ENCODE results near the gene BPIFB6.

The BPIFB6 gene

DNA sequence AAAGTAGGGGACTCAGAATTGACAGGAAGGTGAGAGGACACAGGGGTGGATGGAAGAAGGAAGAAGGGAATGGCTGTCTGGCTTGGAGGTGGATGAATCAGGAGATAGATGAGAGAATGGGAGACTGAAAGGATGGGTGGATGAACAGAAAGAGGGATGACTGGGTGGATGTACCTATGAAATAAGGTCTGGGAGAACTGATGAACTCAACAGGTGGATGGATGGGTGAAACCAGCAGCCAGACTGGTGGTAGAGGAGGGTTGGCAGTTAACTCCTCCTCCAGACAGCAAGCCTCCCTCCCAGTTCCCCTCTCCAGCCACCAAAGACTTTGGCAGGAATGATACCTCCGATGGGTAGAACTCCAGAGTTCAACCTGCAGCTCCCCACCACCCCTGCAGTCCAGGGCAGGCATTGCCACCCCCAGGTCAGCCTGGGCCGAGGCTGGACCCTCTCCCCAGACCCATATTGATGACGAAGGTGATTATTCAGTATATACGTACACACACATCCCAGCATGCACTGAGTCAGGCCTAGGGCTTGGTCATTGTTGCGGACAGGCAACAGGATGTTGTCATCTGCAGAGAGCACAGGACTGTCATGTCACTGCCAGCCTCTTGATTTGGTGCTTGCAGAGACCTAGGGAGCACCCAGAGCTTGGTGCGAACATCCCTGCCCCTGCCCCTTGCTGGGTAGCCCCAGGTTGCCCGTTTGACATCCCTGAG, 29.2 kb upstream of the BPIFB6 start:
- no peak for DNase-seq

DNA sequence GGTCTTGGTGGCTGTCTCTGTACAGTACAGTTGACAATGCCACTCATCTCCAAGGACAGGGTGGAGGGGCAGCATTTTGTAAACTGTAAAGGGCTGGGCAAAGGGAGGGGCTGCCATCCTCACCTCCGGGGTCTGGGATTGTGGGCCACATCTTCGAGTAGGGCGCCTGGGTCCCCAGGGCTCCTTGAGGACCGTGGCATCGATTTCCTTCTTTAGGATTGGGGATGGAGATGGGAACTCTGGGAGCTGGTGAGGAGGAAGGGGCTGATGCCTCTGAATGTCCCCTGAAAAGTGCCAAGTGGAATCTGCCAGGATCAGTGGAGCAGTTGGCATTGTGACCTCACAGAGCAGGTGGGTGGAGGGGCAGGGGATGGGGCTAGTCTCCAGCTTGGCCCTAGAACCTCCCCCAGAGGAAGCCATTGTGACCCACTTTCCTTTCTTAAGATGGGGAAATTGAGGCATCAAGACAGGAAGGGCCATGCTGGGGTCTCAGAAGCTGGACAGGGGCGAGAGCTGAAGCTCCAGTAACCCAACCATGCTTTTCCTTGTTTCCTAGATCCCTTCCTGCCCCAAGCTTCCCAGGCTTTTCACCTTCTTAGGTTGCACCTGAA, 27.2 kb upstream of the BPIFB6 start, which contains the start of gene SUN5:
SUN5 (minus strand) TSS at position 293 of the 611 bp plus-strand sequence; CDS start at position 200, 93 bp downstream.
- DNase-seq: no peak

DNA sequence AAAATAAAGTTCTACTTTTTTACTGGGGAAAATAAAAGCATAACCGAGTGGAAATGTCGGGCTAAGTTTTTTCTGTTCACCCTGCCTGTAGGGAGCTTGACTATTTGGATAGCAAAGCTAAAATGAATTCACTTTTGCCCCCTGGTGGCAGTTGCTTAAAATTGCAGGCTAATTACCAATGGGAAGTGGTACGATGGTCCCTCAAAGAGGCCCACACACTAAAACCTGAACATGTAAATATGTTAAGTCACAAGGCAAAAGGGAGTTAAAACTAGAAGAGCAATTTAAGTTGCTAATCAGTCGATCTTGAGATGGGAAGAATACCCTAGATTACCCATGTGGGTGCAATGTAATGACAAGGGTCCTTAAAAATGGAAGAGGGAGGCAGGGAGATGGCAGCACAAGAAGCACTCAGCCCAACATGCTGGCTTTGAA, 26.3 kb upstream of the BPIFB6 start:
- DNase-seq: peak; percentile 9

DNA sequence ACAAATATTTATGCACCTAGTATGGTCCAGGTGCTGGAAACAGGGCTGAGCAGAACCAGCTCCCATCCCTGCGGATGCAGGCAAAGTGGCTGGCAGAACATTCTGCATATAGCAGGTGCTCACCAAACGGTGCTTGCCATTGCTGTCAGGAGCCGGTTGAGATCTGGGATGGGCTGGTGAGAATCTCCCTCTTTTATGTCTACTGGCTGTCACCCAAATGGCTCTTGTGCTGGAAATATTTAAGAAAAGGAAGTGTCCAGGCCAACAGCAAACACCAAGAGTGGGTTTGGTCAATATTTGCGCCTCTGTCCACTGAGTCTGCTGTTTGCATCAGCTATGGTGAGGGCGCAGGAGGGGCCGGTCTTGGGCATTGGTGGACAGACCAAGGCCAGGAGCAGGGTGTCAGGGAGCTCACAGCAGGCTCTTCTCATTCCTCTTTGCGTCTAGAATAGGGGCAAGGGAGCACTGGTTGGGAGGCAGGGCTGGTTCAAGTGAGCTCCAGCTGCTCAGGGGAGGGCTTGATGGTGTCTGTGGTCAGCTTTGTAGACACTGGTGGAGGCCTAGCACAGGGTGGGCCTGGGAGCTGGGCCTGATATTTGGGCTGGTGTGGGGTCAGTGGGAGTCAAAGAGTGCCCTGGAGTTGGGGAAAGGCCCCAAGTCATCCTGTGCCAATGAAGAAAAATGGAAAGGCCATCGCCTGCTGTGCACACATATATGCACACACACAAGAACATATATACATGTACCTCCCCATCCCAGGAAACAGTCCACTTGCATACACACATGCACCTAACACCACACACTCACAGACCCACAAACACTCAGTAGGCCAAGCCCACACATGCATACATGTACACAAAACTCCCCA, 25.3 kb upstream of the BPIFB6 start:
- DNase-seq: no peak

DNA sequence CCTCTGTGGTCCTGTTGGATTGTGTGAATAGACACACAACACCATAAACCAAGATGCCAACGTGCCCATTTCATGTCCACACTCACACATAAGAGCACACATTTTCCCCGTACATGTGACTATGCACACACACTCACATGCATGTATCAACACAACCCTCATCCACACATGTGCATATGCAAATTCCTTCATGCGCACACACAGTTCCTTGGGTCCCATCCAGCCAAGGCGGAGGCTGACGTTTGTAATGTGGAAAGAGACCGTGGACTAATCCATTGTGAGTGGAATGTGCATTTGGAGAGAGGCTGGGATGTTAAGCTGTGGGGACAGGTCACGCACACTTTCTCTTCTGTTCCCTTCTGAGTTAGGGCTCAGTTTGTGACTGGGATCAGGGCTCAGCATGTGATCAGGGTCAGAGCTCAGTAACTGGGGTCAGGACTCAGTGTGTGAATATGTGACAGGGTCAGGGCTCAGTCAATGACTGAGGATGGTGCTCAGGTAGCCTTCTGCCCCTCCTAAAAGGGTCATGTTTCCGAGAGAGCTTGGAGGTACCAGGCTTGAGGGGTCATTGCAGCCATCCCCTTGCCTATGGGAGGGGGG, 24.6 kb upstream of the BPIFB6 start:
- DNase-seq: no peak

DNA sequence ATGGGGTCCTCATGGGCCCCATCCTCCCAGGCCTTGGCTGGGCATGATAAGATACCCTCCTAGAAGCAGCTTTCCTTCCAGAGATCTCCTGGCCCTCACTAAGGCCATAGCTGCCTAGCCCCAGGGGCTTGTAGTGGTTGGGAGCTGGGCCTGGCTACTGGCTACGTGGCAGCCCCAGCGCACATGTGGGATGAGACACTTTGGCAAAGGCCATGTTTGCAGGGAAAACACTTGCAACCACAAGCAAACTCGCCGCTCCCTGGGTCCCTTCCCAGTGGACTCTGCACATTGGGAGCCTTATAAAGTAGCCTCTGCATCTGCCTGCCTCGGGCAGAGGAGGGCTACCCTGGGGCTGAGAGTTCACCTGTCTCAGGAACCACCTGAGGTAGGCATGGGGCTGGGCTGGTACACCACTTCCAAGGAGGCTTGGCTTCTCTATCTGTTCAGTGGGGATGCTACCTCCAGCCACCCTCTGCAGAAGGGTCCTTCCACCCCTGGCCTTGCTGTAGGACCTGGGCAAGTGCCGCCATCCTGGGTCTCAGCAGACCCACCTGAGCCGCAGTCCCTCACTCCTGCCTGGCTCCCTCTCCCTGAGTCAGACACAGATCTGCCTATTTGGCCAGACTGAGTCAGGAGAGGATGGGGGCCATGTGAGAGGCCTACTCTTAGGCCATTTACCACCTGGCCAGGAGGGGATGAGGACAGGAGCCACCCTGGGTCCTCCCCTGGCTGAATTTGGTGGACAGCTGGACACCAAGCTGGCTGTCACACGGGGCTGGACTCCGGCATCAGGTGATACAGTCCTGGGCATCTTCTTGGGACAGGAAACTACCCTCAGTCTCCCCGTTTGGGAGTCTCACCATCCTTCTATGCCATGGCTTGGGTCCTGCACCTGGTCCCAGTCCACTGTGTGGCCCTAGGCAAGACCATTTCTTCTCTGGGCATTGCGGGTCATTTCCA, 23.8 kb upstream of the BPIFB6 start, which contains the start of gene BPIFB2:
BPIFB2 (plus strand) TSS at position 329 of the 960 bp plus-strand sequence. CDS start 871 bp downstream, outside the sequence.
- DNase-seq: no peak

DNA sequence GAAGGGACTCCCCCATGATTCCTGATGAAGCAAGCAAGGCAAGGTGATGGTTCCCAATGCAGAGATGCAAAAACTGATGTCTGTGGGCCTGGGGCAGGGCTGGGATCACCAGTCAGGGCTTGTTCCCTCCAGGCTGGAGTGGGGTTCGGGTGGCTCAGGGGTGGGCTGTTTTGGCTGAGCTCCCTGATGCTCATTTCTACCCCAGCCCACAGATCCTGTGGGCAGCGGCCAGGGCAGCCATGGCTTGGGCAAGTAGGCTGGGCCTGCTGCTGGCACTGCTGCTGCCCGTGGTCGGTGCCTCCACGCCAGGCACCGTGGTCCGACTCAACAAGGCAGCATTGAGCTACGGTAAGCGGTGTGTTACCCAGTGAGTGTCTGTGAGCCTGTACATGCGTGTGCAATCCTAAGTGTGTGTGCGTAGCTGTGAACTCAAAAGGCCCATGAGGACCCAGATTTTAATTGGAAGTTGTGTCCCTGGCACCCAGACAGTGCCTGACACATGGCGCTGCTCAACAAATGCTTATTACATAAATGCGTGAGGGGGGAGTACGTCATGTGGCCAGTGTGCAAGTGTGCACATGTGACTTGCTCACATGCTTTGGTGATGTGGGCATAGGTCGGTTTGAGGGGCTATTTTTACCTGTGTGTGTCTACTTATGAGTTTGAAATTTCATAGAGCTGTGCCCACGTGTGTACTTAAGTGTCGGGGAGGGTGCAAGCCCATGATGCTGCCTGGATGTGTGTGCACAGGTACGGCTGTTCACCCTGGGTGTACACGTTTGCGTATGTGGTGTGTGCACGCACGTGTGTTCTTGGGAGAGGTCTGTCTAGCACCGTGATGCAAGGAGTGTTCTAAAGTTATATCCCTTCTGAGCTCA, 22.9 kb upstream of the BPIFB6 start:
- DNase-seq: no peak

DNA sequence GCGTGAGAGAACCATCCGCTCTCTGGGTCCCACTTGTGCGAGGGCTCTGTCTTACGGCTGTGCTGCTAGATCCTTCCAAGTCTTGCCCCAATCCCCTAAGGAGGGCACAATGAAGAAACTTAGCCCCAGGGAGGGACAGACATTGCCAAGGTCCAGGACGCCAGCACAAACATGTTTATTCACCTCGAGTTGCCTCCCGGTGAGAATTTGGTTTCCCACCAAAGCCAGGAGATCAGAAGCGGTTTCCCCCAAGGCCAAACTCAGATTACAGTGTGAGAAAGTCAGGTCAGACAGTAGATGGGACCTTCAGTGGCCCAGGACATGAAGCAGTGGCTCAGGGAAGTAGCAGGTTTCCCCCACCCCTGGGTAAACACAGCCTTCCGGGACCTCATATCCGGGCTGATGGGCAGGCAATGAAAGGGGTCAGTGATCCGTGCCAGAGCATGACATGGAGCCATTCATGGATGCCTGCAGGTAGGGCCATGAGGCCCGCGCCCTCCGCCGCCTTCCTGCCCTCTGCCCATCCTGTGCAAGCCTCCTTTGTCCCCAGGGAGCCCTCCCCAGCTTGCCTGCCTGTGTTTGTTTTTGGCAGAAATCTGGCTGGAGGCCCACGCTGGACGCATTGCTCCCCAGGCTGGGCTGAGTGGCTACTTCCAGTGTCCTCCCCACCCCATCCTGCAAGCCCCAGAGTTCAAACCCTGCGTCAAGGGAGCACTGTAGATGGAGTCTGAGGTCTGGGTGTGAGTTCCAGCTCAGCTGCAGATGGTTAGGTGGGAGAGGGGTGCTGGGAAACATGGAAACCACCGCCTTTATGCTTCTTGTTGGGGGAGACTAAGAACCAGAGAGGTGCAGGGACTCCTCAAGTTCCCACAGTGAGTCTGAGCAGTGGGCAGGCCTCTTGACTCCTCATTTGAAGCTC, 22.0 kb upstream of the BPIFB6 start:
- no peak for DNase-seq

DNA sequence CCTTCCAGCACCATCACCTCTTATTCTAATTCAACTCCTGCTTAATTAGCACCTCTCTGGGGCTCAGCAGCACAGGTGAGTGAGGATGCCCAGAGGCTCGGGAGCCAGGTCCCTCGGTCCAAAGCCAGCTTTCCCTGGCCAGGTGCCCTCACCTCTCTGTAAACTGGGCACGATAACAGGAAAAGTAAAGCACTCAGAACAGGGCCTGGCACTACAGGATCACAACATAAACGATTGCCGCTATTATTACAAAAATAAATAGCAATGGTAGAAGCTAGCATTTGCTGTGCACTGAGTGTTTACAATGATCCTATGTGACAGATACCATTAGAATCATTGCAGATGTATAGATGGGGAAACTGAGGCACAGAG, 21.3 kb upstream of the BPIFB6 start:
- DNase-seq: no peak

DNA sequence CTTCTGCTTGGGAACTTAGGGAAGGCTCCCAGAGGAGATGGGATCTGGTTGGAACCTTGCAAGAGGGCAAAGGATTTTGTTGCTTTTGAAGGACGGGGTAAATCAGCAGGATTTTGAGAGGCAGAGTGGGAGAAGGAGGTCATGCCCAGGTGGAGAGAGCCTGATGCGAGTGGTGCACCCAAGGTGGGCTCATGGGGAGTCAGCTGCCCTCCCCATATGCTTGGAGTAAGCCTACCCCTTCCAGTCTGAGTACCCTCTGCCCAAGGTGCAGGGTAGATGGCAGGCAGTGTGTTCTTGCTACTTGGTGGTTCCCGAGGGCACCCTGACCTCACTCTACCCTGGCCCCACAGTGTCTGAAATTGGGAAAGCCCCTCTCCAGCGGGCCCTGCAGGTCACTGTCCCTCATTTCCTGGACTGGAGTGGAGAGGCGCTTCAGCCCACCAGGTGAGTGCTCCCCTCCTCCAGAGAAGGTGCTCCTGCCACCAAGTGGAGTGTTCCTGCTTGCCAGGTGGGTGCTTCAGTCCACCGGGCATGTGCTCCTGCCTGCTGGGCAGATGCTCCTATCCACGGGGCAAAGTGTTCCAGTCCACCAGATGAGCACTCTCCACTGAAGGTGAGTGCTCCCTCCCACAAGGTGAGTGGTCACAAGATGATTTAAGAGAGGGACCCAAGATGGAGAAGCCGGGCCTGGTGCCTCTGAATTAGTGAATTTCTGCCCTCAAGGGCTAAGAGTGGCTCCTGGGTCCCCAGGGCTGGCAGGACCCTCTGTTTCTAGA, 20.6 kb upstream of the BPIFB6 start:
- no peak for DNase-seq

DNA sequence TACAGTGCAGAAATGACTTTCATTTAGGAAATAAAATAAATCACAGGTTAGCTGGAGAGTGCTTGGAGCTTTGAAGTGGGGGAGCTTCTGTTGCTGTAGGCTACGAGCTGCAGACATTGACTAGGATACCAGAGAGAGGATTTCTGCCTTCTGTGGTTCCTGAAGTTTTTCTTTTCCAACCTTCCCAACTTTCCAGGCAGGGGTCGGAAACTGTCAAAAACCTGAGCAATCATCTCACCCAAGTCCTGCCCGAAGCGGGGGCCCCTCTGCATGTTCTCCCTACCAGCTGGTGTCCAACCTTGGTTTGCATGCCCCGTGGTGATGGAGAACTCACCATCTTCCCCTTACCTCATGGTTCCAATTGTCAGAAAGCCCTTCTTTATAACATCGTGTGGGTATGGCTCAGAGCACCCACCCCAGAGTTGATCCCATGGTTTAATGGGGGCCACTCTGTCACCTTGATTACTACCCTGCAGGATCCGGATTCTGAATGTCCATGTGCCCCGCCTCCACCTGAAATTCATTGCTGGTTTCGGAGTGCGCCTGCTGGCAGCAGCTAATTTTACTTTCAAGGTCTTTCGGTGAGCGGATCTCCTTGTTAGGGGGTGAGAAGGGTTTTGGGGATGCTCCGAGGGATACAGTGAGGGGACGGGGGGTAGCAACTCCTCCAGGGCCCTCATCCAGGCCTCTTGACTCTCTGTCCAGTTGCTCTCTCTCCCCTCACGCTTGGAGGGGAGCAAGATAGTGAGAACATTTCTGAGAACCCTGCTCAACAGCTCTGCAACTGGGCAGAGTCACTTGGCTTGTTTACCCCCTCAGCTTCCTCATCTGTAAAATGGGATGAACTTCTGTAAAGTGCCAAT, 18.9 kb upstream of the BPIFB6 start:
- no peak for DNase-seq

DNA sequence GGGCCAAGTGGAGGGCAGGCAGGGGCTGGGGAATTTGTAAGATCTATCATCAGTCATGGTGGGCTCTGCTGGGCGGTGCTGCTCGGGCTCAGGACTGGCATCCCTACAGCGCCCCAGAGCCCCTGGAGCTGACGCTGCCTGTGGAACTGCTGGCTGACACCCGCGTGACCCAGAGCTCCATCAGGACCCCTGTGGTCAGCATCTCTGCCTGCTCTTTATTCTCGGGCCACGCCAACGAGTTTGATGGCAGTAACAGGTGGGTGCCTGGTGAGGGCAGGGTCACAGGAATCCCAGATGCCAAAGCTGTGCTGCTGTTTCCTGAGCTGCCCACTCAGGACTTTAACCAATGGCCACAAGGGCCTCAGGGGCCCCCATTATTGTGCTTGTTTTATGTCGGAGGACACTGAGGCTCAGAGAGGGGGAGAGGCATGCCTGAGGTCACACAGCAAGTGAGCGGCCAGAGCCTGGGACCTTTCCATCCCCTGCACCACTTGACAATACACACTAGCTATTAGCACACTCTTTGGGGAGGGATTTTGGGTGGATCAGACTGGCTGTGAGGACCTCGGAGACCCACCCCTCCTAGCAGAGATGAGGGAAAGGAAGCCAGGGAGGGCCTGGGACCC, 17.6 kb upstream of the BPIFB6 start:
- DNase-seq: no peak

DNA sequence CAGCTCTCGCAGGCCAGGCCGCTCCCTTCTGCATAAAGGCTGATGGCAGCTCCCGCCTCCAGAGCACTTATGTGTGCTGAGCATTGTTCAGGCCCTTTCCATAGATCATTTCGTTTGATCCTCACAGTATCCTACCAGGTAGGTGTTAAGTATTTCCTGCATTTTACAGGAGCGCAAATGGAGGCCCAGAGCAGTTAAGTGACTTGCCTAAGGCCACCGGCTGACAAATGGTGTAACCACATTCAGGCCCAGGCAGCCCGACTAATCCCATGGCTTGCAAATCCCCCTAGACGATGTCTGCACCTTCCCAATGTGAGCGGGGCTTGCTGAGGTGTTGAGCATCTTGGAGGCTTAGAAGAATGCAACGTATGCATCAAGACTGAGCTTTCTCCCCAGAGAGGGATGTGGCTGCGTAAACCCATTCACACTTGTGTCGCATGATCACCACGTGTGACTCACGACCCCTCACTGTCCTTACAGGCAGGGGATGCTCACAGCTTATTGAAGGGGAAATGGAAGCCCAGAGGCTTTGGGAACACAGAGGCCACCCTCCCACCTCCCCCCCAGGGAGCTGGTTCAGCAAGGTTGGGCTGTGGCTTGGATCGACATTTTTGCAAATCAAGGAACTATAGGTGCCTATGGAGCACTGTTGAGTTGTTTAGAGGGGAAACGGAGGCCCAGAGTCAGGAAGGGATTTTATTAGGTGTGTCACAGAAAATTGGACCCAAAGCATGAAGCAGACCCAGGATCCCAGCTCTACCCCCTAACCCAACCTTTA, 16.9 kb upstream of the BPIFB6 start:
- DNase-seq: no peak

DNA sequence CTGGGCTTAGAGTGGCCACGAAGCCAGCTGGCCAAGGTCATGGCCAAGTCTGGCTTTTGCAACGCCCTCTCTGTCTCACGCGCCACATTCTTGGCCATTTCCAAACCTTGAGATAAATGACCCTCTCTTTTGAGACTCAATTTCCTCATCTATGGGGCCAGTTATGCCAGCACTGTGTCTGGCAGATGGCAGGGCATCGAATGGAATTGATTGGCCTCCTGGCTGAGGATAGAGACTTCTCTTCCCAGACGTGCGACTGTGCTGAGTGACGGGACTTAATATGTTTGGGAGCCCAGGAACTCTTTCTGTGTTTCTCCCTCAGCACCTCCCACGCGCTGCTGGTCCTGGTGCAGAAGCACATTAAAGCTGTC, 16.3 kb upstream of the BPIFB6 start:
- DNase-seq: no peak

DNA sequence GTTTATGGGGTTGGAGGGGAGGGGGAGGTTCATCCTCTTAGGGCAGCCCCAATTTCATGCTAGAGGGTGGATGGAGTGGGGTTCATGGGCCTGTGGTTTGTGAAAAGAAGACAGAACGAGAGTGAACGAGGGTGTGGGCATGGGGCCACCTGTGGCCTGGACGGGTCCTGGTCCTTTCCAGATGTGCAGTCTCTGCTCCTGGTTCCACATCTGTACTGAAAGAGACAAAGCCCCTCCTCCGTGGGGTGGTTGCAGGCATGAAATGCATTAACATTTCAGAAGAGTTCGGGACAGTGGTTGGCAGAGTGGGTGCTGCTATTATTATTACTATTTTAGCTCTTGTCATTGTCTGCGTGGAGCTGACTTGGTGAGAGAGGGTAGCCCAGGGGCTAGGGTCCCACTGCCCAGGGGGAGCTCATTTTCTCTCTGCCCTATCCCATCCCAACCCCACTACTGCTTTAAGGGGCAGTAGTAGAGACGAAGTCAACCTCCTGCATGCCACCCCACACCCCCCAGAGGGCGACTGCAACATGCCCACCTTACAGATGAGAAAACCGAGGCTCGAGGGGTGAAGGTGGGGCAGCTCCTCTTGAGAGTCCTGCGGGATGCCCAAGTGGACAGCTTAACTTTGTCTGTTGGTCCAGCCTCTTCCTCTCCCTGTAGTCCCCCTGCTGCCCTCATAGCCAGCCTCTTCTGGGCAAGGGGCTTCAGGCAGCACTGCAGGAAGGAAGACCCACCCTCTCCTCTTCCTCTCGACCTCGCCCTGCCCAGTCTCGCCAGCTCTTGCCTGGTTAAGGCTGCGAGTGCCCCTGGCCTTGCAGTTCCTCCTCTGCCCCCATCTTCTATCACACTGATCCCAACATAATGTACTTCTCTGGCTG, 15.5 kb upstream of the BPIFB6 start:
- DNase-seq: no peak

Data from activated T-cell treated with anti-CD3 and anti-CD28 coated beads for 4 hours (primary cell).